MCF 10A (cell line): Measurements from ENCODE around the gene HEBP1. TPM values are rescaled to one million over a fixed set of nuclear protein-coding genes. Genes with fewer than 3 reads are reported as not detected.

ENCODE experiments used
- BruUV-seq: library from RNA; stranded (reverse); fragments of 400-500 nt; replicated peaks from 2 replicates; lab custom pipeline; 2021; lab: Mats Ljungman, UMichigan
- CTCF ChIA-PET: fragments of 300-600 bp; sonication (Branson Sonifier 250); formaldehyde crosslinking; extraction: SDS; loops from one replicate; lab custom pipeline; 2021; ENCODE audit warnings: antibody characterized with exemption, inconsistent platforms; lab: Yijun Ruan, JAX
- POLR2A ChIA-PET: fragments of 300-600, 350-650 bp; sonication (Branson Sonifier 250); formaldehyde crosslinking; extraction: SDS; loops from one replicate; lab custom pipeline; 2020; ENCODE audit warnings: antibody characterized with exemption, inconsistent platforms; lab: Yijun Ruan, JAX
- DNase-seq: peaks from one replicate; pipeline ENCODE4 v3.0.0-alpha.2; 2018; ENCODE audit not compliant: unreplicated experiment
- H3K27ac Mint-ChIP-seq: one replicate; pipeline ENCODE4 v1.8.0; 2022; ENCODE audit warnings: mild to moderate bottlenecking, low read depth, mixed read lengths; ENCODE audit not compliant: unreplicated experiment
- H3K27me3 Mint-ChIP-seq: one replicate; pipeline ENCODE4 v1.8.0; 2022; ENCODE audit warnings: mixed read lengths; ENCODE audit not compliant: insufficient read depth, unreplicated experiment
- H3K36me3 Mint-ChIP-seq: one replicate; pipeline ENCODE4 v1.8.0; 2022; ENCODE audit warnings: mild to moderate bottlenecking, moderate library complexity, mixed read lengths; ENCODE audit not compliant: insufficient read depth, unreplicated experiment
- H3K4me1 Mint-ChIP-seq: one replicate; pipeline ENCODE4 v1.8.0; 2022; ENCODE audit warnings: mixed read lengths; ENCODE audit not compliant: insufficient read depth, unreplicated experiment
- H3K4me3 Mint-ChIP-seq: one replicate; pipeline ENCODE4 v1.8.0; 2022; ENCODE audit warnings: mild to moderate bottlenecking, moderate library complexity, mixed read lengths; ENCODE audit not compliant: unreplicated experiment
- H3K9me3 Mint-ChIP-seq: one replicate; pipeline ENCODE4 v1.8.0; 2022; ENCODE audit warnings: mixed read lengths; ENCODE audit not compliant: unreplicated experiment
- CTCF ChIP-seq: fragments of 200-600 bp; IDR thresholded peaks from one replicate; pipeline ENCODE4 v1.8.0; 2022; ENCODE audit warnings: antibody characterized with exemption, mild to moderate bottlenecking; ENCODE audit not compliant: unreplicated experiment
- intact Hi-C: fragments of 100-400 bp; cut with micrococcal nuclease; formaldehyde crosslinking; loops from 2 replicates; pipeline ENCODE4 v1.14.1; 2022
- total RNA-seq: library from RNA; stranded (reverse); gene quantifications from 2 replicates; pipeline ENCODE4 v1.2.3, GENCODE V29; 2022

Gene HEBP1
- total RNA-seq, 1 experiment from 2014 or later, result 30.8 TPM

DNA sequence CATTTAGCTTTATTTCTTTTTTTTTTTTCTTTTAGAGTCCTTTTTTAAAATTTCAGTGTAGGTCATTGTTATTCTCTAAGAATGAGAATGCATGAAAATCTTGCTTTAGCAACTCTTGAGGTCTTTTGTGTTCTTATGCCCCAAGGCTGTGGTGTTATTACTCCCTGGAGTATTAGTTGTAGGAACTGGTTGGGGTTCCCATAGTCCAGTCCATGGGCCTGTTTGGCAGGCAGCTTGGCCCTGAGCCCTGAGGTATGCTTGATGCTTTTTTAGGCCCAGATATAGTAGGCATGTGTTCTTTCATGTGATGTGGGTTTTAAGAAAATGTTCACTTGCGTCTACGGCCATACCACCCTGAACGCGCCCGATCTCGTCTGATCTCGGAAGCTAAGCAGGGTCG, 45.8 kb upstream of the HEBP1 start:
- Mint-ChIP-seq H3K4me3 (no peak overlapping the region), H3K9me3 (no peaks in the 10 kb centered on the region), H3K4me1 (peaks cover 5% of the 10 kb centered on the region), H3K36me3 (no peaks in the 10 kb centered on the region), H3K27ac (no peak overlapping the region), H3K27me3 (no peaks in the 10 kb centered on the region)
- no TSS peak for BruUV-seq
- POLR2A ChIA-PET, result interaction anchor here (1.0 to 1.6 kb wide), 4 partner anchors 9 to 45 kb away, joined by 3 to 5 read pairs (median 4); no protein-coding TSS in a partner anchor
- intact Hi-C loops, result no loop called here
- TF ChIP-seq CTCF, result no peak
- DNase-seq, result no peak
- CTCF ChIA-PET, result interaction anchor here (0.6 to 1.6 kb wide), 7 partner anchors 29 to 609 kb away, joined by 3 to 5 read pairs (median 3); no protein-coding TSS in a partner anchor

DNA sequence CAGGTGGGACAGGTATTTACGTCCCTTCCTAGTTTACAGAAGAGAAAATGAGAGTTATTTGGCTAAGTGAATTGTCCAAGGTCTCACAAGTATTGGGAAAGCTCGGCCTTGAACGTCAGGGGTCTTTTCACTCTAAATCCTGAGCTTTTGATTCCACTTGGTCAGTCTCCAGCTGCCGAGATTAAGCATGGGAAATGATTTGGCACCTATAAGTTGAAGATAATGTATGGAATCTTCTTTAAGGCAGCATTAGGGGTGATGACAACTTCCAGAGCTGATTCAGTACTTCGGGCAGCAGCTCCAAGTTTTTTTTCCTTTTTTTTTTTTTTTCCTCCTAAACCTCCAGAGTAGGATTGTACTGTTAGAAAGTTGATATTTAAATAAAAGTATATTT, 44.8 kb upstream of the HEBP1 start:
- H3K27me3 Mint-ChIP-seq, result no peaks in the 10 kb centered on the region
- peaks cover 7% of the 10 kb centered on the region for H3K4me1 Mint-ChIP-seq
- DNase-seq, result peak; percentile 3
- H3K36me3 Mint-ChIP-seq, result no peaks in the 10 kb centered on the region
- ChIA-PET CTCF (interaction anchor here (0.6 to 1.9 kb wide), 7 partner anchors 14 to 1949 kb away, joined by 3 to 5 read pairs (median 3); no protein-coding TSS in a partner anchor), POLR2A (interaction anchor here (0.6 to 2.1 kb wide), 9 partner anchors 10 to 181 kb away, joined by 3 to 13 read pairs (median 3); no protein-coding TSS in a partner anchor)
- peak overlapping the region; percentile 85 for H3K4me3 Mint-ChIP-seq
- no peaks in the 10 kb centered on the region for H3K9me3 Mint-ChIP-seq
- no TSS peak for BruUV-seq
- no peak for TF ChIP-seq CTCF
- intact Hi-C loops, result loop anchor here (5.0 kb wide), 1 partner anchor 52 kb away; no protein-coding TSS in a partner anchor
- peak overlapping the region; percentile 82 for H3K27ac Mint-ChIP-seq

DNA sequence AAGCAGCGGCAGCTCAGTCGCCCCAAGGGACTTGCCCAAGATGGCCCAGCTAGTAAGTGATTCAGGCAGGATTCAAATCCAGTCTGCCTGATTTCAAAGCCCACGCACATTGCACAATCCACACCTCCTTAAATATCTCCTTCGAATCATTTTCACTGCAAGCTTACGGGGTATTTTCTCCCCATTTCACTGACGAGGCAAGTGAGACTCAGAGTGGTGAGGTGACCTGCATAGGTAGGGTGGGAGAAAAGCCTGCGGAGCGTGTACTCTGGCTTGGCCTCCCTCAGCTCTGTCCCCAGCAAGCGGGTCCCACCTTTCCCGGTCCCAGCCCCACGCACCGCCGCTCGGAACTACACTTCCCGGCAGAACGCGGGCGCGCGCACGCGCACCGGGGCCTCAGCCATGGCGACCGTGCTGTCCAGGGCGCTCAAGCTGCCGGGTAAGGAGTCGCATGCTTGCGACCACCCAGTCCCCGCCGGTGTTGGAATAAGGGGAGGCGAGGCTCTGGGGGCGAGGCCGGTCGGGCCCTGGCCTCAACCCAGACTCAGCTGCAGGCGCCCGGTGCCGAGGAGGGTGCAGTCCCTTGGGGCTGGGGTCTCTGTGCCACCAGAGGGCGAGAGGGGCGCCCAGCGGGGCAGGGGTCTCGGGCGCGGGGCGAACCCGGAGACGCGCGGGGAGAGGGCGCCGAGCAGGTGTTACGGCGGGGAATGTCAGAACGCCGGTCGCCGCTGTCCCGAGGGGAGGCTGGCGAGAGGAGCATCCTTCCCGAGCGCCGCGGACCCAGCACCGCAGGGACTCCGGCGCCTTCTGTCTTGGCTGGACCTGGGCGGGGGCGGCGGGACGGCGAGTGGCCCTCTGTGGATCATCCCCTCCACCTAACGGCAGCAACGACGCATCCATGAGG, 44.2 kb upstream of the HEBP1 start, which contains the start of gene FAM234B:
FAM234B (plus strand) TSS at position 380 of the 904 bp plus-strand sequence; CDS start at position 403, 23 bp downstream.
- peaks cover 10% of the 10 kb centered on the region for H3K4me1 Mint-ChIP-seq
- CTCF ChIA-PET, result interaction anchor here (0.6 to 1.9 kb wide), 12 partner anchors 15 to 1950 kb away, joined by 3 to 9 read pairs (median 4); no protein-coding TSS in a partner anchor
- no peaks in the 10 kb centered on the region for H3K27me3 Mint-ChIP-seq
- intact Hi-C loops, result loop anchor here (5.0 kb wide), 1 partner anchor 53 kb away; no protein-coding TSS in a partner anchor
- no peaks in the 10 kb centered on the region for H3K36me3 Mint-ChIP-seq
- peak within 1 kb of the TSS; percentile 82 for H3K27ac Mint-ChIP-seq
- peak; percentile 12 for TF ChIP-seq CTCF
- no TSS peak for BruUV-seq
- H3K4me3 Mint-ChIP-seq, result peak within 1 kb of the TSS; percentile 85
- H3K9me3 Mint-ChIP-seq, result no peaks in the 10 kb centered on the region
- POLR2A ChIA-PET, result interaction anchor here (0.6 to 2.1 kb wide), 20 partner anchors 7 to 182 kb away, joined by 3 to 13 read pairs (median 4); no protein-coding TSS in a partner anchor
- peak; percentile 66 for DNase-seq
